OCI-LY3 (cell line): ENCODE results near the gene RNF13.

Experiments used
- CTCF ChIP-seq: fragments of 200-600, 300-600 bp; sonication (generic); IDR thresholded peaks from 2 replicates; pipeline ENCODE4 v1.5.1; 2014; ENCODE audit warnings: antibody characterized with exemption, low read length, low read depth
- EZH2phosphoT487 ChIP-seq: fragments of 200-600 bp; shearing (Covaris generic); IDR thresholded peaks from 2 replicates; pipeline ENCODE4 v1.6.1; 2018; ENCODE audit warnings: antibody characterized with exemption, mixed run types, low read depth

DNA sequence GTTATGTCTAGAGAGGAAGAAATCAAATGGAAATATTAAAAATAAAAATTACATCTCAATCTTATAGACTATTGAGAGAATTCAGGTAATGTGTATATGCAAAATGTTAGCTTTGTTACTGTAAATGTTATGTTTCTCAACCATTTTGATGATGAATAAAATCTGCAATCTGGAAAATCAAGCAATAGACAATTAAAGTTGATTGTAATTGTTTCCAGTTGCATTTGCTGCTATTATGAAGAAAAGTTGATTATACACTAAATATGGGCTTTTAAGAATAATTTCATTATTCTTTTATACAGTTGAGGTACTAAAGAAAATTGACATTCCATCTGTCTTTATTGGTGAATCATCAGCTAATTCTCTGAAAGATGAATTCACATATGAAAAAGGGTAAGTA lies 88.8 kb downstream of the RNF13 start:
- TF ChIP-seq CTCF (no peak), EZH2phosphoT487 (no peak)
